OCI-LY7 (cell line): Measurements from ENCODE around the gene PORCN. TPM values are rescaled to one million over a fixed set of nuclear protein-coding genes. Genes with fewer than 3 reads are reported as not detected.
A peak's percentile ranks its signal among the peaks of the same experiment; 100 is the strongest.

ENCODE experiments used
- BruUV-seq: library from RNA; stranded (reverse); fragments of 400-500 nt; replicated peaks from 2 replicates; lab custom pipeline; 2021; lab: Mats Ljungman, UMichigan
- CTCF ChIA-PET: fragments of 300-600 bp; sonication (Branson Sonifier 250); formaldehyde crosslinking; loops from one replicate; lab custom pipeline; 2022; ENCODE audit warnings: antibody characterized with exemption; ENCODE audit not compliant: unreplicated experiment; lab: Charles Lee
- POLR2A ChIA-PET: fragments of 300-600 bp; sonication (Branson Sonifier 250); formaldehyde crosslinking; loops from one replicate; lab custom pipeline; 2022; ENCODE audit warnings: antibody characterized with exemption; lab: Charles Lee
- DNase-seq: peaks from one replicate; pipeline ENCODE4 v3.0.0-alpha.2; 2015; ENCODE audit warnings: low spot score
- H2AFZ ChIP-seq: fragments of 200-600 bp; sonication (generic), shearing (Covaris generic); 2 replicates; pipeline ENCODE4 v1.6.1; 2014; ENCODE audit warnings: mild to moderate bottlenecking, antibody characterized with exemption, low read length, moderate library complexity
- H3K27ac ChIP-seq: fragments of 200-600 bp; sonication (generic); 2 replicates; pipeline ENCODE4 v1.5.1; 2014; ENCODE audit warnings: mixed run types, low read depth, mild to moderate bottlenecking, moderate library complexity, low read length, inconsistent platforms; ENCODE audit not compliant: poor library complexity, severe bottlenecking
- H3K36me3 ChIP-seq: fragments of 200-600 bp; sonication (generic); 2 replicates; pipeline ENCODE4 v1.6.1; 2014; ENCODE audit warnings: mild to moderate bottlenecking, antibody characterized with exemption, low read length, moderate library complexity, mixed read lengths; ENCODE audit not compliant: insufficient read depth
- H3K4me1 ChIP-seq: fragments of 200-600 bp; sonication (generic); 2 replicates; pipeline ENCODE4 v1.5.1; 2014; ENCODE audit warnings: mild to moderate bottlenecking, low read length; ENCODE audit not compliant: insufficient read depth, poor library complexity, severe bottlenecking
- H3K4me2 ChIP-seq: fragments of 200-600 bp; sonication (generic); 2 replicates; pipeline ENCODE4 v1.6.1; 2014; ENCODE audit warnings: mild to moderate bottlenecking, low read length
- H3K4me3 ChIP-seq: fragments of 200-600 bp; sonication (generic); 2 replicates; pipeline ENCODE4 v1.5.1; 2014; ENCODE audit warnings: mild to moderate bottlenecking, low read depth, low read length; ENCODE audit not compliant: poor library complexity, severe bottlenecking
- H3K79me2 ChIP-seq: fragments of 200-600 bp; sonication (generic); 2 replicates; pipeline ENCODE4 v1.6.1; 2016; ENCODE audit warnings: low read depth, mild to moderate bottlenecking, low read length, moderate library complexity, mixed read lengths; ENCODE audit not compliant: insufficient read depth
- H3K9me2 ChIP-seq: fragments of 200-600 bp; sonication (generic); 2 replicates; pipeline ENCODE4 v1.6.1; 2016; ENCODE audit warnings: mild to moderate bottlenecking, low read length, mixed read lengths; ENCODE audit not compliant: insufficient read depth
- H3K9me3 ChIP-seq: fragments of 200-600 bp; sonication (generic); 2 replicates; pipeline ENCODE4 v1.6.1; 2014; ENCODE audit warnings: mild to moderate bottlenecking, mixed run types, low read length, mixed read lengths
- H4K20me1 ChIP-seq: fragments of 200-600 bp; sonication (generic); 2 replicates; pipeline ENCODE4 v1.6.1; 2014; ENCODE audit warnings: mild to moderate bottlenecking, antibody characterized with exemption, low read length, moderate library complexity, mixed read lengths; ENCODE audit not compliant: insufficient read depth
- EZH2phosphoT487 ChIP-seq: fragments of 200-600 bp; sonication (generic); IDR thresholded peaks from 2 replicates; pipeline ENCODE4 v1.6.1; 2018; ENCODE audit warnings: low read depth, borderline replicate concordance, mild to moderate bottlenecking, mixed run types, antibody characterized with exemption, low read length, moderate library complexity, mixed read lengths
- intact Hi-C: fragments of 100-400 bp; cut with micrococcal nuclease; formaldehyde crosslinking; loops from one replicate; pipeline ENCODE4 v1.10.0; 2022; ENCODE audit not compliant: unreplicated experiment
- total RNA-seq, 2 experiments: library from RNA; depleted of rRNA in 1 of 2; stranded (reverse); fragments of >200 nt in 1 of 2; shearing (Covaris generic) in 1 of 2; gene quantifications; 2 replicates each; pipeline ENCODE4 v1.2.3, GENCODE V29; 2014 to 2022
- TF ChIP-seq, protein P1 (sequence below): fragments of 200-600 bp; sonication (generic); conservative IDR thresholded peaks from 2 replicates; pipeline ENCODE4 v1.5.1; 2014; ENCODE audit warnings: mild to moderate bottlenecking, antibody characterized with exemption, low read length, moderate library complexity, mixed read lengths

PORCN gene
- total RNA-seq, 2 experiments from 2014 or later: 8.4 to 11.3 TPM

GRCh38 chrX:48521353-48522243 is 12.8 kb downstream of the PORCN start, which contains the start of gene EBP:
TSS of gene EBP (plus strand) at chrX:48521808. CDS start at chrX:48523772, 1,964 bp downstream.
- H3K9me2 ChIP-seq: no peaks in the 10 kb centered on the region
- ChIA-PET POLR2A (interaction anchor here (1.6 kb wide), 1 partner anchor 50 kb away, joined by 3 read pairs; no protein-coding TSS in a partner anchor), CTCF (no interaction called here)
- peak within 1 kb of the TSS; percentile 95 for H3K4me3 ChIP-seq
- TF ChIP-seq, protein P1, sequence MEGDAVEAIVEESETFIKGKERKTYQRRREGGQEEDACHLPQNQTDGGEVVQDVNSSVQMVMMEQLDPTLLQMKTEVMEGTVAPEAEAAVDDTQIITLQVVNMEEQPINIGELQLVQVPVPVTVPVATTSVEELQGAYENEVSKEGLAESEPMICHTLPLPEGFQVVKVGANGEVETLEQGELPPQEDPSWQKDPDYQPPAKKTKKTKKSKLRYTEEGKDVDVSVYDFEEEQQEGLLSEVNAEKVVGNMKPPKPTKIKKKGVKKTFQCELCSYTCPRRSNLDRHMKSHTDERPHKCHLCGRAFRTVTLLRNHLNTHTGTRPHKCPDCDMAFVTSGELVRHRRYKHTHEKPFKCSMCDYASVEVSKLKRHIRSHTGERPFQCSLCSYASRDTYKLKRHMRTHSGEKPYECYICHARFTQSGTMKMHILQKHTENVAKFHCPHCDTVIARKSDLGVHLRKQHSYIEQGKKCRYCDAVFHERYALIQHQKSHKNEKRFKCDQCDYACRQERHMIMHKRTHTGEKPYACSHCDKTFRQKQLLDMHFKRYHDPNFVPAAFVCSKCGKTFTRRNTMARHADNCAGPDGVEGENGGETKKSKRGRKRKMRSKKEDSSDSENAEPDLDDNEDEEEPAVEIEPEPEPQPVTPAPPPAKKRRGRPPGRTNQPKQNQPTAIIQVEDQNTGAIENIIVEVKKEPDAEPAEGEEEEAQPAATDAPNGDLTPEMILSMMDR: no peak
- TF ChIP-seq EZH2phosphoT487: no peak
- H3K36me3 ChIP-seq: peaks cover 30% of the 10 kb centered on the region
- DNase-seq: peak; percentile 94
- peak within 1 kb of the TSS; percentile 95 for H3K27ac ChIP-seq
- peaks cover 31% of the 10 kb centered on the region for H3K79me2 ChIP-seq
- H3K4me1 ChIP-seq: peaks cover 50% of the 10 kb centered on the region
- peak within 1 kb of the TSS; percentile 96 for H3K4me2 ChIP-seq
- no peaks in the 10 kb centered on the region for H4K20me1 ChIP-seq
- no peaks in the 10 kb centered on the region for H3K9me3 ChIP-seq
- BruUV-seq: TSS peak; percentile 78
- intact Hi-C loops: loop anchor here (5.0 kb wide), 2 partner anchors 44 to 51 kb away; partner anchors contain the start of genes FTSJ1 and RBM3
- H2AFZ ChIP-seq: peak within 1 kb of the TSS; percentile 77; the same call in 1 of the 2 replicates

DNA sequence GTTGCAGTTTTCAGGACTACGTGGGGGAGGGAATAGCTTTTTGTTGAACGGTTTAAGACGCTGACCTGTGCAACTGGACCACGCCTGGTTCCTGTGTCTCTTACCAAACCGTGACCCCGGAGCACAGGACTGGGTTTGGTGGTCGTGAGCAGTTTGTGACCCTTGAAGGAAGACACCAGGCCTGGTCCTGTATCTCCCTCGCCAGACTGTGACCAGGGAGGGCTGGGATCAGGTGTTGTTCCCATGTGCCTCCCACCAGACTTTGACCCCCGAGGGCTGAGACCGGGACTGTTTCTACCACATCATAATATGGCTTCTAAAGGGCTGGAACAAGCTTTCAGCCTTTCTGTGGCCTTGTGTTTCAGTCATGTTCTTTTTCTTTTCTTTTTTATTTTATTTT is 13.5 kb downstream of the PORCN start:
- H3K4me2 ChIP-seq: peak overlapping the region; percentile 87
- H3K4me3 ChIP-seq: peak overlapping the region; percentile 95
- DNase-seq: no peak
- H3K9me2 ChIP-seq: no peaks in the 10 kb centered on the region
- TF ChIP-seq, protein P1: no peak
- no peak for TF ChIP-seq EZH2phosphoT487
- POLR2A ChIA-PET: interaction anchor here (1.6 kb wide), 1 partner anchor 49 kb away, joined by 3 read pairs; no protein-coding TSS in a partner anchor
- H3K36me3 ChIP-seq: peaks cover 36% of the 10 kb centered on the region
- no peaks in the 10 kb centered on the region for H4K20me1 ChIP-seq
- H3K79me2 ChIP-seq: peaks cover 31% of the 10 kb centered on the region
- intact Hi-C loops: loop anchor here (5.0 kb wide), 2 partner anchors 45 to 50 kb away; partner anchors contain the start of genes FTSJ1 and RBM3
- H3K4me1 ChIP-seq: peaks cover 43% of the 10 kb centered on the region
- CTCF ChIA-PET: no interaction called here
- no peak overlapping the region; the same call in 1 of the 2 replicates for H2AFZ ChIP-seq
- peak overlapping the region; percentile 95 for H3K27ac ChIP-seq
- no TSS peak for BruUV-seq
- no peaks in the 10 kb centered on the region for H3K9me3 ChIP-seq
